HepG2 (cell line): ENCODE results near the gene MAFF. TPM values are rescaled to one million over a fixed set of nuclear protein-coding genes. Genes with fewer than 3 reads are reported as not detected.

Source experiments
- AKNA ChIP-seq: sonication (generic); formaldehyde crosslinking; IDR thresholded peaks from 2 replicates; pipeline ENCODE4 v1.4.0; 2020; ENCODE audit warnings: missing genetic modification reagents, borderline replicate concordance
- ARNT2 ChIP-seq: sonication (generic); formaldehyde crosslinking; IDR thresholded peaks from 2 replicates; pipeline ENCODE4 v1.8.0; 2022; ENCODE audit warnings: mild to moderate bottlenecking, low read depth, missing genetic modification reagents, moderate library complexity
- ASH2L ChIP-seq: fragments of 300-600, 200-600 bp; sonication (generic); IDR thresholded peaks from 2 replicates; pipeline ENCODE4 v1.7.0; 2017; ENCODE audit warnings: low read depth, mild to moderate bottlenecking, moderate library complexity, mixed read lengths, low read length; ENCODE audit not compliant: insufficient read length
- ATAD3A ChIP-seq: sonication (generic); formaldehyde crosslinking; IDR thresholded peaks from 2 replicates; pipeline ENCODE4 v1.4.0; 2020; ENCODE audit warnings: missing genetic modification reagents
- CBX5 ChIP-seq: sonication (generic); formaldehyde crosslinking; IDR thresholded peaks from 2 replicates; pipeline ENCODE4 v1.4.0; 2020; ENCODE audit warnings: missing genetic modification reagents, borderline replicate concordance
- EHMT2 ChIP-seq: fragments of 200-600 bp; sonication (generic); IDR thresholded peaks from 2 replicates; pipeline ENCODE4 v1.7.0; 2017; ENCODE audit warnings: antibody characterized with exemption, low read depth, low read length, borderline replicate concordance
- ETS1 ChIP-seq: sonication (generic); formaldehyde crosslinking; IDR thresholded peaks from 2 replicates; pipeline ENCODE4 v1.4.0; 2020; ENCODE audit warnings: missing genetic modification reagents
- GFI1 ChIP-seq: sonication (generic); formaldehyde crosslinking; IDR thresholded peaks from 2 replicates; pipeline ENCODE4 v1.5.0; 2020; ENCODE audit warnings: missing genetic modification reagents, mild to moderate bottlenecking, borderline replicate concordance
- HINFP ChIP-seq: sonication (generic); formaldehyde crosslinking; IDR thresholded peaks from 2 replicates; pipeline ENCODE4 v1.4.0; 2020; ENCODE audit warnings: low read depth, mild to moderate bottlenecking, missing genetic modification reagents
- MEF2D ChIP-seq: sonication (generic); formaldehyde crosslinking; IDR thresholded peaks from 2 replicates; pipeline ENCODE4 v1.5.1; 2020; ENCODE audit warnings: mild to moderate bottlenecking, missing genetic modification reagents
- MEIS1 ChIP-seq: sonication (generic); formaldehyde crosslinking; IDR thresholded peaks from 2 replicates; pipeline ENCODE4 v1.9.0; 2021; ENCODE audit warnings: mild to moderate bottlenecking, missing genetic modification reagents, moderate library complexity, borderline replicate concordance
- MIXL1 ChIP-seq: IDR thresholded peaks from 2 replicates; pipeline ENCODE4 v1.6.1; 2016
- RARA ChIP-seq: IDR thresholded peaks from 2 replicates; pipeline ENCODE4 v1.6.1; 2016; ENCODE audit warnings: missing genetic modification reagents, missing compliant biosample characterization
- REPIN1 ChIP-seq: sonication (generic); formaldehyde crosslinking; IDR thresholded peaks from 2 replicates; pipeline ENCODE4 v1.8.0; 2022; ENCODE audit warnings: missing genetic modification reagents, low read depth, mild to moderate bottlenecking, borderline replicate concordance
- ZBTB20 ChIP-seq: sonication (generic); formaldehyde crosslinking; IDR thresholded peaks from 2 replicates; pipeline ENCODE4 v1.8.1; 2023; ENCODE audit warnings: missing genetic modification reagents, low read depth, mild to moderate bottlenecking, borderline replicate concordance
- ZNF138 ChIP-seq: sonication (generic); formaldehyde crosslinking; IDR thresholded peaks from 2 replicates; pipeline ENCODE4 v1.5.0; 2020; ENCODE audit warnings: mild to moderate bottlenecking, low read depth, missing genetic modification reagents
- ZNF362 ChIP-seq: sonication (generic); formaldehyde crosslinking; IDR thresholded peaks from 2 replicates; pipeline ENCODE4 v1.4.0; 2020; ENCODE audit warnings: missing genetic modification reagents, mild to moderate bottlenecking, borderline replicate concordance
- ZNF790 ChIP-seq: sonication (generic); formaldehyde crosslinking; IDR thresholded peaks from 2 replicates; pipeline ENCODE4 v1.8.0; 2022; ENCODE audit warnings: missing genetic modification reagents, mild to moderate bottlenecking, borderline replicate concordance
- ZSCAN31 ChIP-seq: sonication (generic); formaldehyde crosslinking; IDR thresholded peaks from 2 replicates; pipeline ENCODE4 v1.5.0; 2020; ENCODE audit warnings: low read depth, mild to moderate bottlenecking, missing genetic modification reagents
- polyA plus RNA-seq, 8 experiments: library from polyadenylated mRNA; depleted of rRNA in 3 of 8; stranded (reverse) in 7 of 8; unstranded in 1 of 8; fragments of >200 nt; fragmentation: Illumina TruSeq in 4 of 8; extraction: Trizol in 4 of 8; gene quantifications; 2 replicates each; pipeline versions ENCODE4 v1.2.1 to v1.2.3, GENCODE V29; 2011 to 2016; ENCODE audit warnings: low read depth in 4 of 8, missing spikeins in 1 of 8, mixed read lengths in 1 of 8; ENCODE audit not compliant: insufficient read depth in 1 of 8
- total RNA-seq, 5 experiments: library from RNA; depleted of rRNA; stranded (reverse); fragments of >200 nt; fragmentation: Illumina TruSeq; extraction: Trizol; gene quantifications; 2 replicates each; pipeline ENCODE4 v1.2.3, GENCODE V29; 2016; ENCODE audit warnings: low read depth in 1 of 5

MAFF gene
- total and polyA plus RNA-seq, 2 of the 13 experiments (the other 11 are each of a cell fraction or from before 2014, with no cell fraction given) = 5.4 to 14.3 TPM

GRCh38 chr22:38201711-38202436 lies at the start of gene MAFF (continued):
- TF ChIP-seq HINFP (no peak; the same call in 1 of the 2 replicates), EHMT2 (no peak), MIXL1 (0 out of 2 replicates have a peak, but pooled peaks have one; percentile 10), ZNF362 (peak; percentile 13; the same call in 1 of the 2 replicates), AKNA (CRISPR knock-in tag) (no peak), ZNF790 (0 out of 2 replicates have a peak, but pooled peaks have one; percentile 57), ZSCAN31 (CRISPR knock-in tag) (no peak), GFI1 (CRISPR knock-in tag) (no peak), MEIS1 (peak; percentile 81; the same call in 1 of the 2 replicates), RARA (CRISPR knock-in tag) (no peak), ZNF138 (CRISPR knock-in tag) (no peak), MEF2D (no peak), ARNT2 (CRISPR knock-in tag) (0 out of 2 replicates have a peak, but pooled peaks have one; percentile 29), ETS1 (no peak), ATAD3A (CRISPR knock-in tag) (no peak), ASH2L (peak; percentile 39), ZBTB20 (no peak), REPIN1 (no peak), CBX5 (CRISPR knock-in tag) (peak; percentile 21; the same call in 1 of the 2 replicates)
